Fibroblast of upper back skin (primary cell): ENCODE data around the gene TUFM.
A peak's percentile ranks its signal among the peaks of the same experiment; 100 is the strongest.
"Not testable (repeated sequence)": the region's sequence is repeated elsewhere in the genome, so short reads cannot be mapped to it uniquely, and the experiment has no call there.

Experiments
- DNase-seq: peaks from one replicate; pipeline ENCODE4 v3.0.0-alpha.2; 2013

Gene TUFM

DNA sequence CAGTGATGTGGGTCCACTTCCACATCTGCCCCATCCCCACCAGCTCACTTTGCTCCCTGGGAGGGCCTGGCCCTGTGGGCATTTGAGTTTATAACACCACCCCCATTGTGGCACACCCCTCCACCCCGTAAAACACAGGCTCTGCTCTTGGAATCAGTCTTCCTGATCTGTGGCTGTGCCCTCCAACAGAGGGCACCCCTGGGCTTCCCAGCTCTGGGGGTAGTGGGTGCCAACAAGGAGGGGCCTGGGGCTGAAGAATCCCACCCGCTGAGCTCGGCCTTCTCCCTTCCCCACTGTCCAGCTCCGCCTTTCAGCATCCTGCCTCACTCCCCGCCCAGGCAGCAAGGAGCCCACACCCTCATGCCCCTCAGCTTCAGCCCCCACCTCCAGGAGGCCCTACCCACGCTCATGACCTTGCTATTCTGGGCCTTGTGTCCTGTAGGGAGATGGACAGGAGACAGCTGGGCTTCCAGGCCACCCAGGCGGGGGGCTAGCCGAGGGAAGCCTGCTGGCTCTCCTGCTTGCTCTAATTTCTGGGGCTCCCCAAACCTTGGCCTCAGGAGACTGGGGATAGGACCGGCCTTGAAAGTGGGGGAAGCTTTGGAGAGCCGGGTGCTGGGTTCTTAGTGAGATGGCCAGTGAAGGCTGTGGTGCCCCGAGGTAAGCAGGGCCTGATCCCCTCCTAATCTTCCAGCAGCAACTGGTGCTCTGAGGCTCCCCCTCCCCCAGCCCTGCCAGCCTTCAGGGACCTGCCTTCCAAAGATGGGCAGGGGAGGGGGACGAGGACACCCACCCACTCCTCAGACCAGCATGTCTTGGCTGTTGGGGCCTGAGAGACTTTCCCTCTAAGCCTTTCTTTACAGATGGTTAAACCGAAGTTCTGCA, 29.2 kb upstream of the TUFM start:
- no peak for DNase-seq

DNA sequence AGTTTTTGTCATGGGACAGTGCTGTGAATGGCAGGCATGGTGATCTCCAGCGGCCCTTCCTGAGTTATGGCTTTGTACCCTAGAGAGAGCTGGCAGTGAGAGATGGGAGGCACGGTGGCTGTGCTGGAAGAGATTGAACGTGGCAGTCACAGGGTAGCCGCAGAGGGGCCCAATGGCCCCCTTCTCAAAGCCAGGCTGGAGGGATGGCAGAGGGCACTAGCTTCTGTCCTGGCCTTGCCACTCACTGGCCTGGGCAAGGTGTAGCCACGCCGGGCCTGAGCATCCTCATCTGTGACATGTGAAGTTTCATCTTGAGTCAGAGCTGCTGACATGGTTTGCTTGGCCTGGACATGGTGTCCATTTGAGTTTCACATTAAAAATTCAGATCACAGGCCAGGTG, 28.3 kb upstream of the TUFM start:
- no peak for DNase-seq

- DNase-seq: no peak
Observed at GRCh38 chr16:28873543-28874201, 27.5 kb upstream of the TUFM start.

DNA sequence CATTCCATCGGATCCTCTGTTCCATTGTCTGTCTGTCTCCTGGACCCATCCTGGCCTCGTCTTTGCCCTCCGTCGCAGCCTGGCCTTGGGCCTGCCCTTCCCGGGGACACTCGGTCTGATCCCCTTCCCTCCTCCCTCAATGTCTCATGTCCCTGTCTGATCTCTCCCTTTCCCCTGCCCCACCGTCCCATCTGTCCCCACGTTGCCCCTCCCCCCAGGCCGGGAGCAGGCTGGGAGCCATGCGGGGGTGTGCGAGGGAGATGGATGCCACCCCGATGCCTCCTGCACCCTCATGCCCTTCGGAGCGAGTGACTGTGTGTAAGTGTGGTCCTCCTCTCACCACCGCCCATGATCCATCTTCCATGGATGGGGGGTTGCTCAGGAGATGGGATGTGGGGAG, 26.8 kb upstream of the TUFM start:
- no peak for DNase-seq

GRCh38 chr16:28869201-28869600, 23.1 kb upstream of the TUFM start:
- no peak for DNase-seq

DNA sequence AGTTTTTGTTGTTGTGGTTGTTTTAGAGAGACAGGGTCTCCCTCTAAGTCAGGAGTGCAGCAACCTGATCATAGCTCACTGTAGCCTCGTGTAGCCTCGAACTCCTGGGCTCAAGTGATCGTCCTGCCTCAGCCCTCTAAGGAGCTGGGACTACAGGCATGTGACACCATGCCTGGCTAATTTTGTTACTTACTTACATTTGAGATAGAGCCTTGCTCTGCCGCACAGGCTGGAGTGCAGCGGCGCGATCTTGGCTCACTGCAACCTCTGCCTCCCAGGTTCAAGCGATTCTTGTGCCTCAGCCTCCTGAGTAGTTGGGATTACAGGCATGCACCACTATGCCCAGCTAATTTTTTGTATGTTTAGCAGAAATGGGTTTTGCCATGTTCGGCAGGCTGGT, 21.5 kb upstream of the TUFM start:
- DNase-seq: not testable (repeated sequence)

- DNase-seq: no peak
Observed at GRCh38 chr16:28867241-28867640, 21.1 kb upstream of the TUFM start.

- DNase-seq: no peak
Observed at GRCh38 chr16:28866454-28866804, 20.3 kb upstream of the TUFM start.

DNA sequence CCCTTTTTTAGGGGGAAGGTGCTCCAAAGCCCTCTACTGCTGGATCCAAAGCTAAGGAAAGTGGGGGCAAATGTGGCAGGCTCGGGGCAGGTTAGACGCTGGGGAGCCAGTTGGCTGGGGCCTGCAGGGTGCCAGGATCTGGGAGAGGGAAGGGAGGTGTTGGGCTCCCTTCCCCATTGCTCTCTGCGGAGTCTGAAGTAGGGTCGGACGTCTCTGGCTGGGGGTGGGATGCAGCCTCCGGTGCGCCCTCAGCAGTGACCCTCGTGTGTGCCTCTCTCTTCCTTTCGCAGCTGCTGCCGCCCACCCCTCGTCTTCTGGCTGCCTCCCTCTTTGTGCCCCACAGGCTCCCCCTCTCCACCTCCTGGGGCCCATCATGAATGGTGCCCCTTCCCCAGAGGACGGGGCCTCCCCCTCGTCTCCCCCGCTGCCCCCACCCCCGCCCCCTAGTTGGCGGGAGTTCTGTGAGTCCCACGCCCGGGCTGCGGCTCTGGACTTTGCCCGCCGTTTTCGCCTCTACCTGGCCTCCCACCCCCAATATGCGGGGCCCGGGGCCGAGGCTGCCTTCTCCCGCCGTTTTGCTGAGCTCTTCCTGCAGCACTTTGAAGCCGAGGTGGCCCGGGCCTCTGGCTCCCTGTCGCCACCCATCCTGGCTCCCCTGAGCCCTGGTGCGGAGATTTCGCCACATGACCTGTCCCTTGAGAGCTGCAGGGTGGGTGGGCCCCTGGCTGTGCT, 19.7 kb upstream of the TUFM start:
- DNase-seq: no peak

GRCh38 chr16:28865001-28865688, 19.0 kb upstream of the TUFM start:
- DNase-seq: no peak

- DNase-seq: peak; percentile 34
Observed at GRCh38 chr16:28863929-28864793, 18.0 kb upstream of the TUFM start.

- no peak for DNase-seq
Observed at GRCh38 chr16:28859326-28859725, 13.2 kb upstream of the TUFM start.

GRCh38 chr16:28858421-28858820, 12.3 kb upstream of the TUFM start:
- no peak for DNase-seq

GRCh38 chr16:28846933-28847273, 755 bp upstream of the TUFM start:
- DNase-seq: no peak

GRCh38 chr16:28845761-28846079, 428 bp downstream of the TUFM start:
- no peak for DNase-seq

GRCh38 chr16:28845293-28845692, 855 bp downstream of the TUFM start:
- DNase-seq: no peak

DNA sequence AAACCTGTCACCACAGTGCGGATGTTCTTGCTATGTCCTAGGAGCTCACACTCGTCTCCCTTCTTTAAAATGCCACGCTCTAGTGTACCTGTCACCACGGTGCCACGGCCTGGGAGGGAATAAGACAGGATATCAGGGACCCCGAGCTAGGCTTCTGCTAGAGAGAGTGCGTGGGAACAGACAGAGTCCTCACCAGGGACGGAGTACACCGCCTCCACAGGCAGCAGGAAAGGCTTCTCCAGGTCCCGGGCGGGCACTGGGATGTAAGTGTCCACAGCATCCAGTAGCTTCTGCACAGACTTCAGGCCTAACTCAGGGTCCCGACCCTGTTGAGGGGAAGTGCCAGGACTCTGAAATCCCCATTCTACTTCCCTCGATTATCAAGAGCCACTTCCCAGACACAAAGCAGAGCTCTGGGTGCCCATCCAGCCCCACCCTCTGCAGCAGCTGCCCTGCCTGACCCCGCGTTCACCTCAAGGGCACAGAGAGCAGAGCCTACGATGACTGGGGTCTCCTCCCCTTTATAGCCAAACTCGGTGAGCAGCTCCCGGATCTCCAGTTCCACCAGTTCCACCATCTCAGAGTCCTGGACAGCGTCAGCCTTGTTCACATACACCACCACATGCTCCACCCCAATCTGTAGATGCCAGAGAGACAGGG, 1.8 kb downstream of the TUFM start:
- DNase-seq: no peak

DNA sequence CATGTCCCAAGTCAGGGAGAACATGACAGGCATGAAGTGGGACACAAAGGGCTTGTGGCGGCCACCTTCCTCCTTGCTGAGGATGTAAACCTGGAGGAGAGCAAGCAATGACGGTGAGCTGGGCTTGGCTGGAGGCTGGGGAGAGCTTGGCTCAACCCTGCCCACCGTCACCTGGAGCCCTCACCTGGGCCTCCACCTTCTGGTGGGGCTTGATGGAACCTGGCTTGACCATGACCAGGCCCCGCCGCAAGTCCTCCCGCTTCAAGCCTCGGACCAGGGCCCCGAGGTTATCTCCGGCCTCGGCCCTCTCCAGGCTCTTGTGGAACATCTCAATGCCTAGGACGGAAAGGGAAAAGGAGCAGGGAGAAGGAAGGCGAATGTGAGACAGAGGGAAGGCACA, 2.4 kb downstream of the TUFM start:
- DNase-seq: no peak

DNA sequence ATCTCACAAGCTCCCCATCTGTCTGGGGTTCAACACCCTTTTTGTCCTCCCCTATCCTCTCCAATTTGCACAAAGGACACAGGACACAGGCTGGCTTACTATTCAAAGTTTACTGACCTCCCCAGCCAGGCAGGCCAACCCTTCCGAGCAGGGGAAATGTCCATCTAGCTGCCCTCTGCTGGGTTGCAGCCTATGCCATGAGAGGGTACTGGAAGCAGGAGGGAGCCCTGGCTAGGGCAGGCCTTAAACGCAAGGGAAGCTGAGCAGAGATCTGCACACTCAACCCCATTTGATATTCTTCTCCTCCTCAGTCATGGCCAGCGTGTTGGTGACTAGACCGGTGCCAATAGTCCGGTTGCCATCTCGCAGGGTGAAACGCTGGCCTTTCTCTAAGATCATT, 3.5 kb downstream of the TUFM start:
- DNase-seq: no peak

GRCh38 chr16:28839899-28840298, 6.2 kb downstream of the TUFM start:
- DNase-seq: no peak

GRCh38 chr16:28839004-28839639, 7.0 kb downstream of the TUFM start:
- DNase-seq: no peak

DNA sequence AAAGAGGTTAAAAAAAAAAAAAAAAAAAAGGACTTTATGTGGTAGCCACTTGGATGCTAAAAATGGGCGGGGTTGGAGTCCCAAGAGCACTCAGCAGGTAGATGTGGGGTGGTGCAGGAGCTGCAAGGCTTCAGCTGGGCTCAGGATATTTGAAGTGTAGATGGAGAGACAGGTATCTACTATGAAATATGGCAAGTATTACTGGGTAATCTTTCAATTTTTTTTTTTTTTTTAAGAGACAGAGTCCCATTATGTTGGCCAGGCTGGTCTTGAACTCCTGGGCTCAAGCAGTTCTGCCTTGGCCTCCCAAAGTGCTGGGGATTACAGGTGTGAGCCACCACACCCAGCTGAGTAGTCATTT, 7.6 kb downstream of the TUFM start:
- no peak for DNase-seq
